ENCODE measurements around the gene NNAT.

GRCh38 chr20:37480919-37481318 lies 40.1 kb upstream of the NNAT start:
- no peak for TF ChIP-seq CTCF (IDR thresholded peaks at IDR 0.05 in 8 of 11, conservative IDR thresholded peaks at IDR 0.05 in 3 of 11)
- no peak for TF ChIP-seq POLR2A (IDR thresholded peaks at IDR 0.05)

All from spleen (tissue), 7 donors.